Colonic mucosa (tissue), 4 donors: ENCODE data around the gene TCF12. TPM values are rescaled to one million over a fixed set of nuclear protein-coding genes. Genes with fewer than 3 reads are reported as not detected.

Experiments used
- DNase-seq: peaks from one replicate; pipeline ENCODE4 v3.0.0-alpha.2; 2020
- H3K27ac ChIP-seq: fragments of 200-600 bp; one replicate; pipeline ENCODE4 v1.8.0; 2021
- H3K27me3 ChIP-seq: fragments of 200-600 bp; one replicate; pipeline ENCODE4 v1.8.0; 2021
- H3K36me3 ChIP-seq: fragments of 200-600 bp; one replicate; pipeline ENCODE4 v1.8.0; 2021
- H3K4me1 ChIP-seq: fragments of 200-600 bp; one replicate; pipeline ENCODE4 v1.8.0; 2021; ENCODE audit warnings: mild to moderate bottlenecking
- H3K4me3 ChIP-seq: fragments of 200-600 bp; one replicate; pipeline ENCODE4 v1.8.0; 2021
- H3K9ac ChIP-seq, 2 donors: one replicate each; pipeline ENCODE4 v1.7.0; 2013; ENCODE audit warnings: control low read depth in 2 of 2, low read depth in 2 of 2, low read length in 2 of 2
- H3K9me3 ChIP-seq: fragments of 200-600 bp; one replicate; pipeline ENCODE4 v1.8.0; 2021
- CTCF ChIP-seq: fragments of 200-600 bp; IDR thresholded peaks from one replicate; pipeline ENCODE4 v1.8.0; 2022; ENCODE audit warnings: antibody characterized with exemption, mild to moderate bottlenecking
- intact Hi-C: fragments of 100-400 bp; cut with DNase I; formaldehyde crosslinking; loops from one replicate; pipeline ENCODE4 v1.14.1; 2022
- total RNA-seq, 2 donors: library from RNA; stranded (reverse); fragmentation: NEBNext Ultra II Directional in 1 of 2; extraction: Animal tissue kit (Norgen Biotek cat#: 25700) in 1 of 2; gene quantifications; one replicate each; pipeline ENCODE4 v1.2.1, GENCODE V29; 2021
- donor health status: healthy.
- donor health status: DM: no; HTN: no; CAD: no.
- donor health status: DM: no; HTN: no; CAD: no.

The TCF12 gene
- total RNA-seq, 2 donors from 2014 or later = 68.7 to 76.3 TPM

GRCh38 chr15:57218826-57219576 is 300.6 kb downstream of the TCF12 start:
- Histone ChIP-seq H3K4me3 (no peak overlapping the region), H3K4me1 (no peaks in the 10 kb centered on the region), H3K36me3 (no peaks in the 10 kb centered on the region), H3K9ac (no peak overlapping the region), H3K9me3 (no peaks in the 10 kb centered on the region), H3K27ac (no peak overlapping the region), H3K27me3 (no peaks in the 10 kb centered on the region)
- no peak for TF ChIP-seq CTCF
- intact Hi-C loops = loop anchor here (10.0 kb wide), 1 partner anchor 724 kb away; no protein-coding TSS in a partner anchor
- DNase-seq = no peak

GRCh38 chr15:57220205-57220604 is 301.8 kb downstream of the TCF12 start:
- TF ChIP-seq CTCF = no peak
- DNase-seq = no peak

GRCh38 chr15:57221134-57221533 is 302.7 kb downstream of the TCF12 start:
- no peaks in the 10 kb centered on the region for H3K9me3 ChIP-seq
- no peak for TF ChIP-seq CTCF
- H3K27ac ChIP-seq = no peak overlapping the region
- H3K36me3 ChIP-seq = no peaks in the 10 kb centered on the region
- no peak overlapping the region for H3K4me3 ChIP-seq
- no peak overlapping the region for H3K9ac ChIP-seq
- no peaks in the 10 kb centered on the region for H3K27me3 ChIP-seq
- DNase-seq = no peak
- intact Hi-C loops = no loop called here
- no peaks in the 10 kb centered on the region for H3K4me1 ChIP-seq

More at GRCh38 chr15:57220205-57220604, 301.8 kb downstream of the TCF12 start:
- no peak overlapping the region for H3K27ac ChIP-seq
- no peak overlapping the region for H3K9ac ChIP-seq
- no peaks in the 10 kb centered on the region for H3K36me3 ChIP-seq
- H3K27me3 ChIP-seq = no peaks in the 10 kb centered on the region
- no peak overlapping the region for H3K4me3 ChIP-seq
- no peaks in the 10 kb centered on the region for H3K4me1 ChIP-seq
- no peaks in the 10 kb centered on the region for H3K9me3 ChIP-seq
- intact Hi-C loops = no loop called here

GRCh38 chr15:57223345-57223744 is 304.9 kb downstream of the TCF12 start:
- Histone ChIP-seq H3K9ac (no peak overlapping the region), H3K9me3 (no peaks in the 10 kb centered on the region), H3K4me1 (no peaks in the 10 kb centered on the region), H3K27ac (no peak overlapping the region), H3K4me3 (no peak overlapping the region), H3K27me3 (no peaks in the 10 kb centered on the region), H3K36me3 (no peaks in the 10 kb centered on the region)
- intact Hi-C loops = no loop called here
- DNase-seq = no peak
- TF ChIP-seq CTCF = no peak

- DNase-seq = no peak
- H3K4me1 ChIP-seq = no peaks in the 10 kb centered on the region
Measured at GRCh38 chr15:57223887-57224286, 305.4 kb downstream of the TCF12 start.

More at GRCh38 chr15:57223887-57224286, 305.4 kb downstream of the TCF12 start:
- Histone ChIP-seq H3K27ac (no peak overlapping the region), H3K9me3 (no peaks in the 10 kb centered on the region), H3K36me3 (no peaks in the 10 kb centered on the region), H3K27me3 (no peaks in the 10 kb centered on the region), H3K4me3 (no peak overlapping the region), H3K9ac (no peak overlapping the region)
- intact Hi-C loops = no loop called here
- TF ChIP-seq CTCF = no peak
